ENCODE data around the gene BMP7. TPM values are rescaled to one million over a fixed set of nuclear protein-coding genes. Genes with fewer than 3 reads are reported as not detected.

Gene BMP7
- total RNA-seq, 4 donors from 2014 or later = 4.6 to 7.1 (median 5.6) TPM

DNA sequence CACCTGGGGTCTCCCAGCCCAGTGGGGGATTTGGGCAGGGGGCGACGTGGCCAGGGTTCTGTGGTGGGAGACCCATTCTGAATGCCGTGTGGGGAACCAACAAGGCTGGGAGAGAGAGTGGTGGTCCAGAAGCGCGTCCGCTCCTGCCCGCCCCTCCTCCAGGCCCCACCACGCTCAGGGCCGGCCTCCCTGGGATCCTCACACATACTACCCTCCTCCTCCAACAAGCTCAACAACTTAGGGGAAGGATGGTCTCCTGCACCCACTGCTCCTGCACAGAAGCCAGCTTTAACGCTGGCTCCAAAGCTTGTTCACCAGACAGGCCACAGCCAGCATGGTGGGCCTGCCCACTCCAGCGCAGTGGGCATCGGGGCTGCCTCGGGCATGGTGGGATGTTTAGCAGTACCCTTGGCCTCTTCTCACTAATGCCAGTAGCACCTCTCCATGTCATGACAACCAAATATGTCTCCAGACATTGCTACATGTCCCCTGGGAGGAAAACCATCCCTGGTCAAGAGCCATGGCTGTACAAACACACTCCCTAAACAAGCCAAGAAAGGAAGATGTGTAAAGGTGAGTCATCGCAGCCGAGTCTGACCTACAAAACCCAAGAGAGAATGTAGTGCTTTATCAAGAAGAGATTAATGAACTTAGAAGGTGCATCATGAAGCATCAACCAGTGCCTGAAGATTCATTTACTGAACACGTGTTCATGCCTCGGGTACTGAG lies 75.7 kb downstream of the BMP7 start:
- no peaks in the 10 kb centered on the region for H3K4me1 ChIP-seq
- no peak overlapping the region for H3K4me3 ChIP-seq
- H3K36me3 ChIP-seq = no peaks in the 10 kb centered on the region
- DNase-seq (ENCODE audit: extremely low spot score) = no peak
- 82% methylated on average over 12 of the region's 17 CpGs for WGBS
- TF ChIP-seq POLR2AphosphoS5 (IDR thresholded peaks at IDR 0.05) (no peak), POLR2A (IDR thresholded peaks at IDR 0.05; ENCODE audit: low read depth) (no peak), EP300 (IDR thresholded peaks at IDR 0.05) (no peak)
- H3K27ac ChIP-seq (replicated peaks in 1 of 4) = no peak overlapping the region
- intact Hi-C loops (cut with DNase I) = no loop called here
- no peaks in the 10 kb centered on the region for H3K27me3 ChIP-seq
- H3K9me3 ChIP-seq = no peaks in the 10 kb centered on the region

DNA sequence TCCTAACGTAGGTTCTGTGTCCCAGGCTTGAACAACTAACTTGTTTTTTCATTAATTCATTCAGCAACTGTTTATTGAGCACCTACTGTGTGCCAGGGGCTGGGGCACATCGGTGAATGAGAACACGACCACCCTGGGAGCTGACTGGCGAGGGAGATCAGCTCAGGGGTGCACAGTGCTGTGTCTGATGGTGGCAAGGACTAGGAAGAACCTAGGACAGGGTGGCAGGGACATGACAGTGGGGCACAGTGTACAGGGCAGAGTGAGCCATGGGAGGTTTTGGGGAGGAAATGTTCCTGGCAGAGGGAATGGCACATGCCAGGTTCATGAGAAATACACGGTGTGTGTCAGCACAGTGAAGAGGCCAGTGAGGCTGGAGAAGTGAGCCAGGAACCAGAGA lies 76.7 kb downstream of the BMP7 start:
- intact Hi-C loops (cut with DNase I) = no loop called here
- H3K27me3 ChIP-seq = no peaks in the 10 kb centered on the region
- no peak overlapping the region for H3K4me3 ChIP-seq
- H3K36me3 ChIP-seq = no peaks in the 10 kb centered on the region
- no peaks in the 10 kb centered on the region for H3K4me1 ChIP-seq
- DNase-seq (ENCODE audit: extremely low spot score) = no peak
- no peak overlapping the region for H3K27ac ChIP-seq (replicated peaks in 1 of 4)
- TF ChIP-seq EP300 (IDR thresholded peaks at IDR 0.05) (no peak), POLR2A (IDR thresholded peaks at IDR 0.05; ENCODE audit: low read depth) (no peak), POLR2AphosphoS5 (IDR thresholded peaks at IDR 0.05) (no peak)
- TF ChIP-seq, protein P1, sequence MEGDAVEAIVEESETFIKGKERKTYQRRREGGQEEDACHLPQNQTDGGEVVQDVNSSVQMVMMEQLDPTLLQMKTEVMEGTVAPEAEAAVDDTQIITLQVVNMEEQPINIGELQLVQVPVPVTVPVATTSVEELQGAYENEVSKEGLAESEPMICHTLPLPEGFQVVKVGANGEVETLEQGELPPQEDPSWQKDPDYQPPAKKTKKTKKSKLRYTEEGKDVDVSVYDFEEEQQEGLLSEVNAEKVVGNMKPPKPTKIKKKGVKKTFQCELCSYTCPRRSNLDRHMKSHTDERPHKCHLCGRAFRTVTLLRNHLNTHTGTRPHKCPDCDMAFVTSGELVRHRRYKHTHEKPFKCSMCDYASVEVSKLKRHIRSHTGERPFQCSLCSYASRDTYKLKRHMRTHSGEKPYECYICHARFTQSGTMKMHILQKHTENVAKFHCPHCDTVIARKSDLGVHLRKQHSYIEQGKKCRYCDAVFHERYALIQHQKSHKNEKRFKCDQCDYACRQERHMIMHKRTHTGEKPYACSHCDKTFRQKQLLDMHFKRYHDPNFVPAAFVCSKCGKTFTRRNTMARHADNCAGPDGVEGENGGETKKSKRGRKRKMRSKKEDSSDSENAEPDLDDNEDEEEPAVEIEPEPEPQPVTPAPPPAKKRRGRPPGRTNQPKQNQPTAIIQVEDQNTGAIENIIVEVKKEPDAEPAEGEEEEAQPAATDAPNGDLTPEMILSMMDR (IDR thresholded peaks at IDR 0.05) = no peak
- 91% methylated on average over 5 of the region's 5 CpGs for WGBS
- no peaks in the 10 kb centered on the region for H3K9me3 ChIP-seq

DNA sequence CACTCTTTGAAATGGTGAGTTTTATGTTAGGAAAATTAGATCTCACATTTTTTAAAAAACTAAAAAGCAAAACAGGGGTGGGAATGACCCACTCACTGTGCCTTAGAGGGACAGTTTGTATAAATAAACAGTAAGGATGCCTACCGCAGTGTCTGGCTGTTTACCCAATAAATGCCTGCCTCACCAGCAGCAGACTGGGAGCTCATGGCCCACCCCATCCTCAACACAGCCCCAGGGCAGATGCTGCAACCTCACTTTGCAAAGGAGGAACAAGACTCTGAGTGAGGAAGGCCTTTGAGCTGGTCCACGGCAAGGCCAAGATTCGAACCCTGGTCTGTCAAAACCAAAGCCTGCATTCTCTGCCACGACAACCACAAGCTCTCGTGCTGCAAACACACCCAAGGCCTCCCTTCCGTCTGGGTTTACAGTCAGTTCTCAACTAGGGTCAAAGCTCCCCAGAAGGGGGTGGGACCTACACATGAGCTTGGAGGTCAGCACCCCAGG lies 77.8 kb downstream of the BMP7 start:
- WGBS = 83% methylated on average over 6 of the region's 6 CpGs
- no peak for DNase-seq (ENCODE audit: extremely low spot score)
- Histone ChIP-seq H3K4me3 (no peak overlapping the region), H3K9me3 (no peaks in the 10 kb centered on the region), H3K36me3 (no peaks in the 10 kb centered on the region), H3K27ac (replicated peaks in 1 of 4) (no peak overlapping the region), H3K27me3 (no peaks in the 10 kb centered on the region), H3K4me1 (no peaks in the 10 kb centered on the region)
- intact Hi-C loops (cut with DNase I) = no loop called here
- TF ChIP-seq, protein P1 (IDR thresholded peaks at IDR 0.05) = no peak
- TF ChIP-seq EP300 (IDR thresholded peaks at IDR 0.05) = no peak
- no peak for TF ChIP-seq POLR2AphosphoS5 (IDR thresholded peaks at IDR 0.05)
- TF ChIP-seq POLR2A (IDR thresholded peaks at IDR 0.05; ENCODE audit: low read depth) = no peak

DNA sequence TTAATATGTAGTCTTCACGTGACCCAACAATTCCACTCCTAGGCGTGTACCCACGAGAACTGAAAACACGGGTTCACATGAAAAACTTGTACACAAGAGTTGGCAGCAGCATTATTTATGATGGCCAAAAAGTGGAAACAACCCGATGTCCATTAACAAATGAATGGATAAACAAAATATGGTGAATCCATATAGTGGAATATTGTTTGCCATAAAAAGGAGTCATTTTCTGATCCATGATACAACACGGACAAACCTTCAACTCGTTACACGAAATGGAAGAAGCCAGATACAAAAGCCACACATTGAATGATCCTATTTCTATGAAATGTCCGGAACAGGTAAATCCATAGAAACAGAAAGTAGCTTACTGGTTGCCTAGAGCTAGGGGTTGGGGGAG lies 78.4 kb downstream of the BMP7 start:
- DNase-seq (ENCODE audit: extremely low spot score) = no peak
- no peaks in the 10 kb centered on the region for H3K4me1 ChIP-seq
- no peaks in the 10 kb centered on the region for H3K27me3 ChIP-seq
- 97% methylated on average over 9 of the region's 9 CpGs for WGBS
- no peaks in the 10 kb centered on the region for H3K9me3 ChIP-seq
- no peak overlapping the region for H3K4me3 ChIP-seq
- no peaks in the 10 kb centered on the region for H3K36me3 ChIP-seq
- H3K27ac ChIP-seq (replicated peaks in 1 of 4) = no peak overlapping the region
- intact Hi-C loops (cut with DNase I) = no loop called here
- TF ChIP-seq POLR2AphosphoS5 (IDR thresholded peaks at IDR 0.05) = no peak
- TF ChIP-seq, protein P1 (IDR thresholded peaks at IDR 0.05) = no peak
- no peak for TF ChIP-seq EP300 (IDR thresholded peaks at IDR 0.05)
- TF ChIP-seq POLR2A (IDR thresholded peaks at IDR 0.05; ENCODE audit: low read depth) = no peak

DNA sequence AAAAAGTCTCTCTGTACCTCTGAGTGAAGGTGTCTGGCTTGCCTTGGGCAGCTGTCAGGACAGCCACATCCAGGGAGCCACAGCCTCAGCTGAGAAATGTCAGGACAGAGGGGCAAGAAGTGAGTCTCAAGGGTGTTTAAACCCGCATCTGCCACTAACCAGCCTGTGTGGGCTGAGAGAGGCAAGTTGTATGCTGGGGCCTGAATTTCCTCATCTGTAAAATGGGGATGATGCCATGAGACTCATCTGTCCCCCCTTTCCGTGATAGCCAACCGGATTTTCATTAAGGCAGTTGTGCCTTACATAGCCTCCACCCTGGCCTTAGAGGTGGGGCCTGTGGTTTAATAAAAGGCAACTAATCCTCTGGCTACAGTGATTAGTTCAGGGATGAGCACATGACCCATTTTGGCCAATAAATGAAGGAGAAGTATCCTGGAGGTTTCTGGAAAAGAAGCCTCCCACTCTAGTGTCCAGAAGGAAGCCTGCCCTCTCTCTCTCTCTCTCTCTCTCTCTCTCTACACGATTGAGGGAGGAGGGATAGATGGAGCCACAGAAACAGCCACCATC lies 79.3 kb downstream of the BMP7 start:
- WGBS = 89% methylated on average over 4 of the region's 4 CpGs
- intact Hi-C loops (cut with DNase I) = no loop called here
- H3K9me3 ChIP-seq = no peaks in the 10 kb centered on the region
- no peaks in the 10 kb centered on the region for H3K36me3 ChIP-seq
- H3K27ac ChIP-seq (replicated peaks in 1 of 4) = no peak overlapping the region
- no peak for DNase-seq (ENCODE audit: extremely low spot score)
- H3K4me1 ChIP-seq = no peaks in the 10 kb centered on the region
- H3K4me3 ChIP-seq = no peak overlapping the region
- TF ChIP-seq, protein P1 (IDR thresholded peaks at IDR 0.05) = no peak
- TF ChIP-seq EP300 (IDR thresholded peaks at IDR 0.05) (no peak), POLR2A (IDR thresholded peaks at IDR 0.05; ENCODE audit: low read depth) (no peak), POLR2AphosphoS5 (IDR thresholded peaks at IDR 0.05) (no peak)
- peaks cover 0 to 4% (median 0%) of the 10 kb centered on the region in 4 donors for H3K27me3 ChIP-seq
